Glutamatergic neuron (in vitro differentiated cells): ENCODE data around the gene SHOX. TPM values are rescaled to one million over a fixed set of nuclear protein-coding genes. Genes with fewer than 3 reads are reported as not detected.

ENCODE experiments used
- DNase-seq: peaks from one replicate; pipeline ENCODE4 v3.0.0; 2022
- H3K27ac Mint-ChIP-seq: one replicate; pipeline ENCODE4 v1.8.0; 2020; ENCODE audit warnings: mild to moderate bottlenecking, mixed read lengths, inconsistent platforms; ENCODE audit not compliant: unreplicated experiment
- H3K27me3 Mint-ChIP-seq: one replicate; pipeline ENCODE4 v1.8.0; 2020; ENCODE audit warnings: mild to moderate bottlenecking, moderate library complexity, mixed read lengths, inconsistent platforms; ENCODE audit not compliant: unreplicated experiment
- H3K36me3 Mint-ChIP-seq: one replicate; pipeline ENCODE4 v1.8.0; 2020; ENCODE audit warnings: mild to moderate bottlenecking, mixed read lengths, inconsistent platforms; ENCODE audit not compliant: unreplicated experiment
- H3K4me1 Mint-ChIP-seq: one replicate; pipeline ENCODE4 v1.8.0; 2020; ENCODE audit warnings: mild to moderate bottlenecking, low read depth, mixed read lengths, inconsistent platforms; ENCODE audit not compliant: unreplicated experiment
- H3K4me3 Mint-ChIP-seq: one replicate; pipeline ENCODE4 v1.8.0; 2020; ENCODE audit warnings: mild to moderate bottlenecking, mixed read lengths, inconsistent platforms; ENCODE audit not compliant: unreplicated experiment
- H3K9me3 Mint-ChIP-seq: one replicate; pipeline ENCODE4 v1.8.0; 2020; ENCODE audit warnings: mild to moderate bottlenecking, moderate library complexity, mixed read lengths, inconsistent platforms; ENCODE audit not compliant: unreplicated experiment
- CTCF ChIP-seq: fragments of 200-600 bp; sonication (generic); IDR thresholded peaks from one replicate; pipeline ENCODE4 v1.5.0; 2021; ENCODE audit not compliant: partially characterized antibody, unreplicated experiment
- total RNA-seq: library from RNA; stranded (reverse); fragmentation: NEBNext Ultra II Directional; extraction: Animal tissue kit (Norgen Biotek cat#: 25700); gene quantifications from one replicate; pipeline ENCODE4 v1.2.1, GENCODE V29; 2021; ENCODE audit not compliant: unreplicated experiment

SHOX gene
- total RNA-seq, 1 donor from 2014 or later = 0.22 TPM

DNA sequence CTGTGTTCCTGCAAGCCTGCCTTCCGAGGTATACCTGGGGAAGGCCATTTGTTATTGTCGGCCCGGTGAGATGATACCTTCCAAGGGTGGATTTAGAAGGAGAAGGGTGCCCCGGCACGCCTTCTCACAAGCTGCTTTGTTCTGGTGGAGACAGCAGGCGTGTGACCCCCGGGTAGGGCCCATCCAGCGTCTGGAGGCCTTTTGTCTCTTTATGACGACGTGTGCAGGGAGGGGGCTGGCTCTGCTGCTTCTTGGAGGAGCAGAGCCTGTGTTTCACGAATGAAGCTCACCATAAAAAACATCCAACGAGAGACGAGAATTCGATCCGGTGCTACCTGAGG, 45.3 kb downstream of the SHOX start:
- H3K27me3 Mint-ChIP-seq = peaks cover 7% of the 10 kb centered on the region
- H3K4me1 Mint-ChIP-seq = no peaks in the 10 kb centered on the region
- TF ChIP-seq CTCF = no peak
- no peak overlapping the region for H3K4me3 Mint-ChIP-seq
- no peaks in the 10 kb centered on the region for H3K36me3 Mint-ChIP-seq
- no peak for DNase-seq
- H3K9me3 Mint-ChIP-seq = peaks cover 2% of the 10 kb centered on the region
- H3K27ac Mint-ChIP-seq = peak overlapping the region; percentile 6

- Mint-ChIP-seq H3K27me3 (peaks cover 15% of the 10 kb centered on the region), H3K27ac (no peak overlapping the region), H3K9me3 (peaks cover 5% of the 10 kb centered on the region), H3K4me3 (no peak overlapping the region), H3K36me3 (no peaks in the 10 kb centered on the region), H3K4me1 (no peaks in the 10 kb centered on the region)
- no peak for DNase-seq
- TF ChIP-seq CTCF = no peak
Observed at GRCh38 chrX:677376-677775, 46.8 kb downstream of the SHOX start.

- no peak for DNase-seq
- Mint-ChIP-seq H3K27me3 (peaks cover 15% of the 10 kb centered on the region), H3K36me3 (no peaks in the 10 kb centered on the region), H3K4me1 (no peaks in the 10 kb centered on the region), H3K4me3 (no peak overlapping the region), H3K9me3 (peaks cover 6% of the 10 kb centered on the region), H3K27ac (no peak overlapping the region)
- no peak for TF ChIP-seq CTCF
Observed at GRCh38 chrX:679291-679979, 48.8 kb downstream of the SHOX start.

DNA sequence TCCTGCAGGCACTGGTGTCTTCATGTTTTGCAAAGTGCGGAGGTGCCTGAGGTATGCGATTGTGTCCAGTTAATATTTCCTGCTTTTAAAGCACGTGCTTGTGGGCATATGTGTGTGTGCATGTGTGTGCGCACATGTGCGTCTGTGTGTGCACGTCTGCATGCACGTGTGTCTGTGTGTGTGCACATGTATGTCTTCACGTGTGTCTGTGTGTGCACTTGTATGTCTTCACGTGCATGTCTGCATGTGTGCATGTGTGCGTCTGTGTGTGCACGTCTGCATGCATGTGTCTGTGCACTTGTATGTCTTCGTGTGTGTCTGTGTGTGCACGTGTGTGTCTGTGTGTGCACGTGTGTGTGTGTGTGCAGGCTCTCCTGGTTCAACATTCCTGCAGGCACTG, 49.5 kb downstream of the SHOX start:
- Mint-ChIP-seq H3K4me1 (no peaks in the 10 kb centered on the region), H3K4me3 (no peak overlapping the region), H3K27me3 (peaks cover 15% of the 10 kb centered on the region), H3K36me3 (no peaks in the 10 kb centered on the region), H3K9me3 (peaks cover 6% of the 10 kb centered on the region), H3K27ac (no peak overlapping the region)
- TF ChIP-seq CTCF = no peak
- no peak for DNase-seq

DNA sequence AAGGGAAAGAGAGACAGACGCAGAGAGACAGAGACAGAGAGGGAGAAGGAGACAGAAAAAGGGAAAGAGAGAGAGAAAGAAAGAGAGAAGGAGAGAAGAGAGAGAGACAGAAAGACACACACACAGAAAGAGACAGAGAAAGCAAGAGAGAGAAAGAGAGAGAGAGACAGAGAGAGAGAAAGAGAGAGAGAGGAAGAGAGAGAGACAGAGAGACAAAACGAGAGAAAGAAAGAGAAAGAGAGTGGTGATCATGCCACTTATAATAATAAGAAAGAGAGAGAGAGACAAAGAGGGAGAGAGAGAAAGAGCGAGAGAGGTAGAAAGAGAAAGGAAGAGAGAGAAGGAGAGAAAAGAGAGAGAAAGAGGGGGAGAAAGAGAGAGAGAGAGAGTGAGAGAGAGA, 51.4 kb downstream of the SHOX start:
- H3K27me3 Mint-ChIP-seq = peaks cover 15% of the 10 kb centered on the region
- H3K36me3 Mint-ChIP-seq = no peaks in the 10 kb centered on the region
- no peak overlapping the region for H3K4me3 Mint-ChIP-seq
- H3K4me1 Mint-ChIP-seq = no peaks in the 10 kb centered on the region
- H3K27ac Mint-ChIP-seq = no peak overlapping the region
- peaks cover 6% of the 10 kb centered on the region for H3K9me3 Mint-ChIP-seq
- no peak for TF ChIP-seq CTCF
- no peak for DNase-seq
